GM21367 (cell line): Measurements from ENCODE around the gene TEPSIN.

Source experiments
- ATAC-seq: cut with Tn5 transposase; IDR thresholded peaks from one replicate; pipeline ENCODE4 v1.9.1; 2021; ENCODE audit not compliant: unreplicated experiment

The TEPSIN gene

GRCh38 chr17:81200201-81200600 is 38.7 kb downstream of the TEPSIN start:
- no peak for ATAC-seq

DNA sequence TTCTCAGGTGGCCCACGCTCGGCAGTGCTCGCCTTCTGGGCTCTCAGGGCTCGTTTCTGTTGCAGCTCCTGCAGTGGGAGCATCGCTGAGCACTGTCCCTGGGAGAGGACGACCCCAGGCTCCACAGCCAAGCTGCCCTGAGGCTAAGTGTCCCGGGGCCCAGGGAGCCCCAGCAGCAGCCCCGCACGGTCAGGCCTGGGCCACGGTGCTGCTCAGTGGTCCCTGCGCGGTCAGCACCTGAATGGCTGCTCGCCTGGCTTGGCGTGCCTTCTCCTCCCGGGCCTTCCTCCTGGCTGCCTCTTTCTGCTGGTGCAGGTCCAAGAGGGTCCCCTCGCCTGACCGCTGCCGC is 39.4 kb downstream of the TEPSIN start:
- no peak for ATAC-seq

DNA sequence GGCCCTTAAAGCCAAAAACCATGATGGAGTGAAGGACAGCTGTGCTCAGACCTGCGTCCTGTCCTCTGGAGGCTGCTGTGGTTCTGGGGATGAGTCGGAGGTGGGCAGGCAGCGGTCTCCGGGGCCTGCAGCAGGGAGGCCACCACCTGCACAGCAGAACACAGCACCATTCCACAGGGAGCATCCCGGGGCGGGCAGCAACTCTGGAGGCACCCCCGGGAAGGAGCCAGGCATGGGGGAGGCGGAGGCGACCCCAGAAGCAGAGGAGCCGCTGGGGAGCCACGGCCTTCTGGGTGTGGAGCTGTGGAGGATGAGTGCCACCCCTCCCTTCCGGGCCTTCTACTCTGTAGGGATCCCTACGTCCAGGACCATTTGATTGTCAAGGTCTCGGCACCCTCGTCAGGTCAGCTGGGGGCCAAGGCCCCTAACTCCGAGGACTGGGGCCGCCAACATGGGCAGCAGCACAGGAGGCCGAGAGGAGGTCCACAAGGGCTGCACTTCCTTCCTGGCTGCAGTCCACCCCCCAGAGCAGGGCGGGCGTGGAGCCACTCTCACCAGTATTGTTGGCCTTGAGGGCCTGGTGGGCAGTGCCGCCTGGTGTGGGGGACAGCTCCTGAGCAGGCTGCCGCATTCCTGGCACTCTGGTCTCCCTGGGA is 39.9 kb downstream of the TEPSIN start:
- ATAC-seq, result no peak

DNA sequence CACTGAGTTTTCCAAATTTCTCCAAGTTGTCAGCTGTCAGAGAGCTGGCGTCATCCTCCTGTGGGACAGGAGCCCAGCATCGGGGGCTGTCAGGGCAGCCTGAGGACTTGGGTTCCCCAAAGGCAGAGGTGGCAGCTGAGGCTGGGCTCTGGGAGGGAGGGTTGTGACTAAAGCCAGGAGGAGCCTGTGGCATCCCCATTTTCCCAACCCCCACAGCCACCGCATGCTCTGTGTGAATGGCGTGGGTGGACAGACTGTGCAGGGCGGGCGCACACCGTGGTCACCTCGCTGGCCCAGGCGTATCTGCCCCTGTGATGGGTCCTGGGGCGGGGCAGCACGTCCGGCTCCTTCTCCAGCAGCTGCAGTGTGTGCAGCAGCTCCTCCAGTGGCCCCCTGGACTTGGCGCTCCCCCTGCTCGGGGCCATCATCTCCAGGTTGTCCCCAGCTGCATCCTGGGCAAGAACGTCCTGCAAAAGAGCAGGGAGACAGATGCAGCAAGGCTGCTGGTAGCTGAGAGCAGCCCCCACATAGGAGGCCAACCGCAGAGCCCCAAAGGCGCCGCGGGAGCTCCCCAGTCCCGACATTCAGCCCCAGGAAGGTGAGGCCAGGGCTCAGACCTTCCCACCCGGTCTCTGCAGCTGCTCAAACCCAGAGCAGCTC is 40.9 kb downstream of the TEPSIN start:
- no peak for ATAC-seq

DNA sequence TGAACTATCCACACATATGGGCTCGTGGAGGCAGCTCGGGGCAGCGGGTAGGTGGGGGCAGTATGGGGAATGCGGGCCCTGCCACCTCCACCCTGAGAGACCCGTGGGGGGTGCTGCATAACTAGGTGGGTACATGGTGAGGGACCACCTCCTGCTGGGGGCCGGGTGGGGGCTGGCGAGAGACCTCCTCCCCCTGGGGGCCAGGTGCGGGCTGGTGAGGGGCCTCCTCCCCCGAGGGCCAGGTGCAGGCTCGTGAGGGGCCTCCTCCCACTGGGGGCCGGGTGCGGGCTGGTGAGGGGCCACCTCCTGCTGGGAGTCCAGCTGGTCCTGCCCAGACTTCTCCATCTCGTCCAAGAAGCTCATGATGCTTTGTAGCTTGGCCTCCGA is 41.5 kb downstream of the TEPSIN start:
- no peak for ATAC-seq

DNA sequence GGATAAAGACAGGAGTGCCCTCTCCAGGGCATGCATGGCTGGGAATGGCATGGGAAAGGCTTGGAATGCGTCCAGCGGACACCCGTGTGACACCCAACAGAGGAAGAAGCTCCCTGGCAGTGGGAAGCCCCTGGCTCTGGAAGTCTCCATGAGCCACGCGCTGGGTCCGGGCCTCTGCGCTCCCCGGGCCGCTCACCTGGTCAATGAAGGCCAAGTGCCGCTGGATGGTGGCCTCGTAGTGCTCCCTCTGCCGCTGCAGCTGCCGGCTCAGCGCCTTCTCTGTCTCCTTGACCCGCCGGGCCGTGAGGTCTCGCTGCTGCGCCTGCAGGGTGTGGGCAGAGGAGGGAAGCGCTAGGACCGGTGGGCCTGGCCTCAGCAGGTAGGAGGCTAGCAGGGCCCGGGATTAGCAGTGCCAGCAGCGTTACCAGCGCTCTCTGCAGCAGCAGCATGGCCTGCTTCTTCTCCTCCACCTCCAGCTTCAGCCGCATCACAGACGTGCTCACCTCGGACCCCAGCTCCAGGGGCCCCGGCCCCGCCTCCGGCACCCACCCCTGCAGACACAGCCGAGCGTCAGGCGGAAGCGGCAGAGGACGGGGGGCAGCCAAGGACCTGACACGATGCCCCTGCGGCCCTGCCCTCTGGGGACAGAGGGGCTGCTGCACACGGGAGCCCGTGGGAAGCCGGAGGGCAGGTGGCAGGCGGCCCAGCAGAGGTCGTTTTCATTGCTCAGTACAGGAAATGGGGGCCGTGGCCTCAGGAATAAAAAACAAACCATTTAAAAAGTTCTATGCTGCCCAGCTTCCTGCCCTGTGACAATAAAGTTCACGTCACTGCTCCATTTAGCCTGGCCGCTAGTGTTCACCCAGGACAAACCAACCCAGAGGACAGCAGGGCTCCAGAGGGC is 42.1 kb downstream of the TEPSIN start:
- no peak for ATAC-seq

DNA sequence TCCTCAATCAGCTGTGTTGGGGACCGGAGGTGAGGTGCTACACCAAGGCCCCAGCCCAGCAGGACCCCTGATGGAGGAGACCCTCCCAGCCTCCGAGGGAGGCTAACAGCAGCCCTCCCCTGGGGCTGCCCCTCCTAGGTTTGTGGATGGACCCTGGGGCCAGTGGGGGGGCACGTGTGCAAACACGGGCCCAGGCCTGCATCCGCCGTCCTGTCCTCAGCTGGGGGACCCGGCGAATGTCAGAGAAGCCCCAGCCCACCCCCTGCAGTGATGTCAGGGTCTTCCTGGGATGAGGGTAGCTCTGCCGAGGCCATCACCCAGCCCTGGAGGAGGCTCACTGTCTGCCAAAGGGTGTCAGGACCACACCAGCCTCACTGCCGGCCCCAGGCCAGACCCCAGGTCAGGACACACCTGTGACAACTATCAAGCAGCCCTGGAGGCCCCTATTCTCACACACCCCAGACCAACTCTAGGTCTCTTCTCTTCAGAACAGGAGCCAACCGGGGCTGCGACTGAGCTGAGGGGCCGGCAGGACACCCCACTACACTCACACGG is 42.8 kb downstream of the TEPSIN start:
- no peak for ATAC-seq

DNA sequence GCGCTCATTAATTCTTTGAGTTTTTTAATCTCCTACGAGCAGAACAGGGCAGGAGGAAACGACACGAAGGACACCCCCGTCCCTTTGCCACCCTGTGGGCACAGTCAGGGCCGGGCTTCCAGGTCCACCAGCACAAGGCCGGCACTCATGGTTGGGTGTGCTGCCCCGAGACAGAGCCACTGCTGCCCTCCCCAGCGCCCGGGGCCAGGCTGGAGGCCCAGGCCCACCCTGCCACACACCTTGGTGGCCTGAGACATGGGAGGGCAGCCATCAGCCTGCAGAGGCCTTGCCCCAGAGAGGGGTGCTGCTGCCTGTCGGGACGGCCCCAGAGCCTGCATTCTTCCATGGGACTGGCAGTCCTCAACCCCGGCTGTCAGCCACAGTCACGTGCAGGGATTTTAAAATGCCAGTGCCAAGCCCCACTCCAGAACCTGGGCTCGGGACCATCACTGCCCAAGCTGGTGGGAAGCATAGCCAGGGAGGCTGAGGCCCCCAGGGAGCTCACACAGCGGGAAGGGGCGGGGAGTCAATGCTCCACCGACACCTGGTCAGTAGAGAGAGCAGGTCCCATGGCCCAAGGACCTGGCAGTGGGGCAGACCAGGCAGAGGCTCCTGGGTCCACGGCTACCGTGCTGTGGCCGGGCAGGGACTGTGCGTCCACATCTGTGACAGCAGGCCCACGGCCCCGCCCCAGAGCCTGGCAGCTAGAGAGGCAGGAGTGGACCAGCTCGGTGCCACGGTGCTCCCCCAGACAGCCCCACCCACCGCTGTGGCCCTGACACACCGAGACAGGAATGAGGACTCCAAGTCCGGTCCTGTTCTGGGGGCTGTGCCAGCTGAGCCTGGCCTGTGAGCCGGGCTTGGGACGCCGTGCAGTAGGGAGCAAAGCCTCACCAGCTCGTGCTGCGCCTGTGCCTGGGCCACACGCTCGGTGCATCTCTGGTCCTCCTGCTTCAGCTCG is 43.6 kb downstream of the TEPSIN start:
- no peak for ATAC-seq

DNA sequence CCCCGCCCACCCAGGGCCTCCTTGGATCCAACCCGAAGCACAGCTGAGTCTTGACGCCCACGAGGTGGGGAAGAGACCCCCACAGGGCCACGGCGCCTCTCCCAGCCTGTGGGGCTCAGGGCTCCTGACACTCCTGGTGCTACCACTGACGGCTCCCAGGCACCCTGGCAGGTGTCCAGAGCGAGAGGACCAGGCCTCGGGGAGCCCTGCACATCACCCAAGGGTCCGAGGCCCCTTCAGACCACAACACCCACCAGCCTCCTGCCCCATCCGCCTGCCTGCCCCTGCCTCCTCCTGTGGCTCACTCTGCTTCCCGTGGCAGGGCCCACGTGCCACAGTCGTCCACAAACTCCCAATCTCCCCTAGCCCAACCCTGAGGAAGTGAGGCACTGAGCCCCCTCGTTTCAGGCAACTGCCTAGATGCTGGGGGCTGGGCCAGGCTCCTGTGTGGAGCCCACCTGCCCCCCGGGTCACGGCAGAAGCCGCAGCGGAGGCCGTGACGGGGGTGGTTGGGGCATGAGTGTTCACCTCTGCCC is 44.6 kb downstream of the TEPSIN start:
- no peak for ATAC-seq

- no peak for ATAC-seq
Observed at GRCh38 chr17:81193470-81194224, 45.2 kb downstream of the TEPSIN start.

DNA sequence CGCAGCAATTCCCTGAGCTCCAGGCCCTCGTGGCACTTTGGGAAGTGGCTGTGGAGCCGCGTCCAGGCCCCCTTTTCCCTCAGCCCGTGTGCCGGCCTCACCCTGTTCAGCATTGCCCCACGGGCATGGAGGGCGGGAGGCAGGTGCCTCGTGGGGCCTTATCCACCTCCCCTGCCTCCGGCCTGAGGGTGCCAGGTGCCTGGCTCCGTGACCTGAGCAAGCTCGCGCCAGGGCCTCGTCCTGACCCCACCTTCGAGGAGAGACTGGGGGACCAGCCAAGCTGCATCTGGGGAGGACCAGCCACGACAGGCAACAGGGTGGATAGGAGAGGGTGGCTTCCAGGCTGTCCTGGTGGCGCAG is 45.8 kb downstream of the TEPSIN start:
- no peak for ATAC-seq

GRCh38 chr17:81192386-81193050 is 46.3 kb downstream of the TEPSIN start:
- no peak for ATAC-seq

DNA sequence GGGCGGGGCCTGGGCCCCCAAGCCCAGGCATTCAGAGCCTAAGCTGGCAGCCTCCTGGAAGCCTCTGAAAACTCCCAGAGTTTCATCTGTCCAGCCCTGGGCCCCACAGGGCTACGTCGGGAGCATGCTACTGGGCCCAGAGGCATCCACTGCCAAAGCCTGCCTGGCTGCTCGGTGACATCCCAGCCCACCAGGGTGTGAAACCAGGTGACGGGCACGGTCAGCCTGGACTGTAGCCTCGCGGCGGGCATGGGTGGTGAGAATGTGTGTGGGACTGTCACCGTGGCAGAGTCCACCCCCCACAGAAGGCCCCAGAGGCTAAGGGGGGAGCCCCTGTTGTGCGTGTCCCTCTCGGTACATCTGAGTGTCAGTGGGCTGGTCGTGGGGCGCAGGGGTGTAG is 47.2 kb downstream of the TEPSIN start:
- no peak for ATAC-seq

GRCh38 chr17:81191116-81191515 is 47.7 kb downstream of the TEPSIN start:
- no peak for ATAC-seq

- ATAC-seq, result no peak
Observed at GRCh38 chr17:81190591-81190990, 48.3 kb downstream of the TEPSIN start.

GRCh38 chr17:81189670-81190530 is 49.0 kb downstream of the TEPSIN start:
- no peak for ATAC-seq

GRCh38 chr17:81189016-81189415 is 49.8 kb downstream of the TEPSIN start:
- ATAC-seq, result no peak

DNA sequence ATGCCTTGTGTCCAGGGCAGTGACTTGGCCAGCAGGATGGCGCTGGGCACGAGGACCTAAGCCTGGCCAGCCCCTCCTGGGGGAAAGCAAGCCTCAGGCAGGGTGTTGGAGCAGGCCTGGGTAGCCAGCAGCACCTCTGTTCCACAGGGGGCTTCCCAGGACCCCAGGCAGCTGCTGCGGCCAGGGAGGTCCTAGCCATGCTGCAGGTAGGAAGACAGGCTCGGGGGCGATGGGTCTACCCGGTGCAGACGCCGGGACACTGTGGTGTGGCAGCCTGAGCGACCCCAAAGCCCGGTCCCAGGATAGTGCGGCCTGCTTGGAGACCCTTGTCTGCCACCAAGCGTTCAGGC is 50.4 kb downstream of the TEPSIN start:
- ATAC-seq, result no peak
